ENCODE results near the gene KIAA1755.

Gene KIAA1755

DNA sequence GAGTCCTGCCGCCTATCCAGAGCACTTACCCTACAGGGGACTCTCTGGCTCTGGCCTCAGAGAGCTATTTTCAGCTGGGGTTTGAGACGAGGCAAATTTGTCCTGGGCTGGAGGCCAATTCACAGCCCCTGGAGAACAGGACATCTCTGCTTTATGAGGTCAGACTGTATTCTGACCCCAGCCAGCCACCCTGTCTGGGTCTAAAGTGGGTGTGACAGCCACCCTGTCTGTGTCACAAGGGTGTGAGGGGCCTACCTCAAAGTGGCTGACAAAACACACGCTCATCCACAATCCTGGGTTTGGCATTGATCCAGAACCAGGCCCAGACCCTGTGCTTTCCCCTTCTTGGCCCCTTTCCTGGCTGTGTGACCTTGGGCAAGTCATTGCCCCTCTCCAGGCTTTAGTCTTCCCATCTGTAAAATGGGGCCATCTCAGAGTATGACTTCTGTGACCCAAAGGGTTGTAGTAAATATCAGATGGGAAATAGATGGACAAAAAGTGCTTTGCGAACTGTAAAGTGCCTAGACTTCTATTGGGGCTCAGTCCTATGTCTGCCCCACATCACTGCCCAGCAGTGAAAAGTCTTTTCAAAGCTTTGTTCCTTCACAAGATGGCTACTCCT, 51.4 kb downstream of the KIAA1755 start:
- in situ Hi-C loops (cut with MboI; ENCODE audit: low sequenced_read_pairs): no loop called here

- in situ Hi-C loops (cut with MboI; ENCODE audit: low sequenced_read_pairs): no loop called here
These were observed 52.0 kb downstream of the KIAA1755 start for GRCh38 chr20:38208523-38208922.

- in situ Hi-C loops (cut with MboI; ENCODE audit: low sequenced_read_pairs): no loop called here
These were observed 52.4 kb downstream of the KIAA1755 start for GRCh38 chr20:38208088-38208487.

DNA sequence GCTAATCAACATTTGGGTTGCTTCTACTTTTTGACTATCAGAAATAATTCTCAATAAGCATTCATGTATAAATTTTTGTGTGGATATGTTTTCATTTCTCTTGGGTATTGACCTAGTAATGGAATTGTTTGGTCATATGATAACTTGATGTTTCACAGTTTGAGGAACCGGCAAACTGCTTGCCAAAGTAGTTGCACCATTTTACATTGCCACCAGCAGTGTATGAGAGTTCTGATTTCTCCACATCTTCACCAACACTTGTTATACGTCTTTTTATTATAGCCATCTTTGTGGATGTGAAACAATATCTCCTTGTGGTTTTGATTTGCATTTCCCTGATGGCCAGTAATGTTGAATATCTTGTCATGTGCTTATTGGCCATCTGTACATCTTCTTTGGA, 52.9 kb downstream of the KIAA1755 start:
- in situ Hi-C loops (cut with MboI; ENCODE audit: low sequenced_read_pairs): no loop called here

DNA sequence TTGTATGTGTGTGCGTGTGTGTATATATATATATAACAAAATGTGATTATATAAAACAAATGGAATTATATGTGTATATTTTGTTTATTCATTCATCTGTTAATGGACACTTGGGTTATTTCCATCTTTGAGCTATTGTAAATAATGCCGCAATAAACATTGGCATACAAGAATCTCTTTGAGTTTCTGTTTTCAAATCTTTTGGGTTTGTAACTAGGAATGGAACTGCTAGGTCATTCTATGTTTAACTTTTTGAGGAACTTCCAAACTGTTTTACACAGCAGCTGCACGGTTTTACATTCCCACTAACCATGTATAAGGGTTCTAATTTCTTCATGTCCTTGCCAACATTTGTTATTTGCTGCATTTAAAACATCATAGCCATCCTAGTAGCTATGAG, 55.5 kb downstream of the KIAA1755 start:
- in situ Hi-C loops (cut with MboI; ENCODE audit: low sequenced_read_pairs): no loop called here

GRCh38 chr20:38203981-38204357, 56.6 kb downstream of the KIAA1755 start:
- in situ Hi-C loops (cut with MboI; ENCODE audit: low sequenced_read_pairs): no loop called here

GRCh38 chr20:38203337-38203980, 57.1 kb downstream of the KIAA1755 start:
- in situ Hi-C loops (cut with MboI; ENCODE audit: low sequenced_read_pairs): no loop called here

DNA sequence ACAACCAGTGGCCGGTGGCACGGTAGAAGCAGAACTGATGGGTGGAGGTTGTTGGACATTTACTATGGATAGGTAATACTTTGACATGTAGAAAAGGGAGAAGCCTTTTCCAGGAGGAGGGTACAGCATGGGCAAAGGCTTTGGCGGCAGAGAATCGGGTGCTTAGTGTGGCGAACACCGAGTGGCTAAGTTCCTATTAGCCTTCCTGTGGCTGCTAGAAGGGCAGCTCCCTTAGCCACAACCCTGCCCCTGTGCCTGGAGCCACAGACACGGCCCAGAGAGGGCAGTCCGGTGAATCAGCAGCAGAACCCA, 57.6 kb downstream of the KIAA1755 start:
- in situ Hi-C loops (cut with MboI; ENCODE audit: low sequenced_read_pairs): no loop called here

GRCh38 chr20:38202153-38202981, 58.2 kb downstream of the KIAA1755 start:
- in situ Hi-C loops (cut with MboI; ENCODE audit: low sequenced_read_pairs): no loop called here

DNA sequence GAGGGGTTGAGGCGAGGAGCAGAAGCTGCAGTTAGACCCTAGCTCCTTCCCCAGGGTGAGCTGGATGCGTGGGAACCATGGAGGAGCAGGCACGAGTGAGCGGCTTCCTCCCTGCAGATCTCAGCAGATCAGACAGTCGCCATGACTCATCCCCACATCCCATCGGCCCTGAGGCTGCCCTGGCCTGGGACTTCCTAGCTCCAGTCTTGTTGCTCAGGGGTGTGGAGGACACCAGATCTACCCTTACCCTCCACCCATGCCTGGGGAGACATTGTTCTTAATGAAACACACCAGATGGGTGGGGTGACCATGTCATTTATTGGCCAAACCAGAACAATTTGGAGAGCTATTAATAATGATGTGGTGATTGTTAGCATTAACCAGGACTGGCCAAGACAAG, 59.2 kb downstream of the KIAA1755 start:
- in situ Hi-C loops (cut with MboI; ENCODE audit: low sequenced_read_pairs): no loop called here

DNA sequence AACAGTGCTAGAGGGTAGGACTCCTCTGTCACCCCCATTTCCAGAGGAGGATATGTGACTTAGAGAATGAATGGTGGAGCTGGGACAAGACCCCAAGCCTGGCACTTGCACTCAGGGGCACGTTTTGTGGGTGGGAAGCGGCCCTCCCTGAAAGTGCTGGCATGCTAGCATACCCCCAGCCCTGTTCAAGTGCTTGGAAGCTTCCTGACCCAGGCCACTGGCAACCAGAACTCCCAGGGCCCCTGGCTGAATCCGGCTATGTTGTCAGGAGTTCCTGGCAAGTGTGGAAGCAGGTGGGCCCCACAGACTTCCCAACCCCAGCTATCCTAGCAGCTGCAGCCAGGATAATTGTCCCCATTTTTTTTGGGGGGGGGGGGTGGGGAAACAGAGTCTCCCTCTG, 59.9 kb downstream of the KIAA1755 start:
- in situ Hi-C loops (cut with MboI; ENCODE audit: low sequenced_read_pairs): no loop called here

GRCh38 chr20:38199501-38200390, 60.8 kb downstream of the KIAA1755 start:
- in situ Hi-C loops (cut with MboI; ENCODE audit: low sequenced_read_pairs): no loop called here

- in situ Hi-C loops (cut with MboI; ENCODE audit: low sequenced_read_pairs): no loop called here
These were observed 62.2 kb downstream of the KIAA1755 start for GRCh38 chr20:38198238-38198861.

DNA sequence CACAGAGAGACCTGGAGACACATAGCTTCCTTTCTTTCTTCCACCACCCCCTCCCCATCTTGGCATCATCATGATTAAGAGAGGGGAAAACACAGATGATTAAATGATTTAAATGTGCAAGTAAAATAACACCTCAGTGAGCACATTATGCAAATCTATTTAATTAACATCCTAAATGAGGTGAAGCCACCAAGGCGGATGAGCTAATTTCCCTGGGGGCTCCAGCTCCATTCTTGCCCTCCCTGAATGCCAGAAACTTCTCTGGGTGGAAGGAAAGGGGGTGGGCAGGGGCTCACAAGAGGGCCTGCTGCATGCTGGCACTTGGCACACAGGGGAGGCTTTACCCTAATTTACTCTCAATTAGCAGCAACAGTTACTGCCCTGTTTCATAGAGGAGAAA, 62.9 kb downstream of the KIAA1755 start:
- in situ Hi-C loops (cut with MboI; ENCODE audit: low sequenced_read_pairs): no loop called here

DNA sequence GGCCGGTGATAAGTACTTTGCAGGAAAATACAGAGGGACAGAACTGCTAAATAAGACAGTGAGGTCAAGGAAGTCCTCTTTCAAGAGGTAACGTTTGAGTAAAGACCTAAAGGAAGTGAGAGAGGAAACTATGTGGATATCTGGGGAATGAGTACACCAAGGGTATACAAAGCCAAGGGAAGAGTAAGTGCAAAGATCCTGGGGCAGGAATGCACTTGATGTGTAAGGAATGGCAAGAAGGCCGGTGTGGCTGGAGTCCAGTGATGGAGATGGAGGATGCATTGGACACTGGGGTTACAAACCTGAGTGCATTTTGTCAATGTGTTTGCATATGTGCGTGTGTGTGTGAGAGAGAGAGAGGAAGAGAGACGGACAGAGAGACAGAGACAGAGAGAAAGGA, 63.3 kb downstream of the KIAA1755 start:
- in situ Hi-C loops (cut with MboI; ENCODE audit: low sequenced_read_pairs): no loop called here

- in situ Hi-C loops (cut with MboI; ENCODE audit: low sequenced_read_pairs): no loop called here
These were observed 63.9 kb downstream of the KIAA1755 start for GRCh38 chr20:38196592-38196991.

DNA sequence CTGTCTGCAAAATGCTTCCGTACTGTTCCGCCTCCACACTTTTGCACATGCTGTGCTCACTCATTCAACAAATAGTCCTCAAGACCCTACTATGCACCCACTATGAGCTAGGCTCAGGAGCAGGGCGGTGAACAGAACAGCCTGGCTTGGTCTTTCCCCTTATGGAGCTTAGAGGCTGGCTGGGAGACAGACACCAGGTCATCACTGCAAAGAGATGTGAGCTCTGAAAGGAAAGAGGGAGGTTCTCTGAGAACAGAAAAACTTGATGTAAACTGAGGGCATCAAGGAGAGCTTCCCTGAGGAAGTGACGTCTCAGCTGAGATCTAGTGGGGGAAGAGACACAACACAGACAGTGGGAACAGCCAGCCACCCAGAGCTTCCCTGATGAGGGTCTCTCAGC, 64.5 kb downstream of the KIAA1755 start:
- in situ Hi-C loops (cut with MboI; ENCODE audit: low sequenced_read_pairs): no loop called here

- in situ Hi-C loops (cut with MboI; ENCODE audit: low sequenced_read_pairs): no loop called here
These were observed 65.0 kb downstream of the KIAA1755 start for GRCh38 chr20:38195521-38195920.

DNA sequence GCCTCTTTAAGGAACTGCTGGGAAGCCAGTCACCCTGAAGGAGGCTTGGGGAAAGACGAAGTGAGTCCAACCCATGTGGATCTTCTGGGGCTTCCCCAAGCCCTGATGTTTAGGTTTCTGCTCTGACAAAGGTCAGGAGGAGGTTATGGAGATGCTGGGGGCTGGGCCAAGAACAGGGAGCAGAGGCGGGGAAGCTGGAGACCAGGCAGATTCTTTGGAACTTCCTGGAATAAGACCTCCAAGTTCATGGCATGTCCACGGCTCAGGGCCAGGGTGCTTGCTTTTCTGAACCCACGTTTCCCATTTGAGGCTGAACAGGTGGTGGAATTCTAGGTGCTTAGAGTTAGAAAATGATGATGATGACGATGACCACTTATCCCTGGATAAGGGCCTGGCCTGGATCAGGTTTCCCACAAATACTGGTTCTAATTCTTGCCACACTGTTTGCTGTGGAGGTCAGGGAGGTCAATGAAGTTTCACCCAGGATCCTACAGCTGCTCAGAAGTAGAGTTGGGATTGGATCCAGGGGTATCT, 65.5 kb downstream of the KIAA1755 start:
- in situ Hi-C loops (cut with MboI; ENCODE audit: low sequenced_read_pairs): no loop called here

GRCh38 chr20:38193586-38194105, 66.9 kb downstream of the KIAA1755 start:
- in situ Hi-C loops (cut with MboI; ENCODE audit: low sequenced_read_pairs): no loop called here
